Measurements from ENCODE around the gene PRODH. TPM values are rescaled to one million over a fixed set of nuclear protein-coding genes. Genes with fewer than 3 reads are reported as not detected.
"Not testable (repeated sequence)": the region's sequence is repeated elsewhere in the genome, so short reads cannot be mapped to it uniquely, and the experiment has no call there.

Gene PRODH
- total RNA-seq, 1 donor from 2014 or later = 16.1 TPM

DNA sequence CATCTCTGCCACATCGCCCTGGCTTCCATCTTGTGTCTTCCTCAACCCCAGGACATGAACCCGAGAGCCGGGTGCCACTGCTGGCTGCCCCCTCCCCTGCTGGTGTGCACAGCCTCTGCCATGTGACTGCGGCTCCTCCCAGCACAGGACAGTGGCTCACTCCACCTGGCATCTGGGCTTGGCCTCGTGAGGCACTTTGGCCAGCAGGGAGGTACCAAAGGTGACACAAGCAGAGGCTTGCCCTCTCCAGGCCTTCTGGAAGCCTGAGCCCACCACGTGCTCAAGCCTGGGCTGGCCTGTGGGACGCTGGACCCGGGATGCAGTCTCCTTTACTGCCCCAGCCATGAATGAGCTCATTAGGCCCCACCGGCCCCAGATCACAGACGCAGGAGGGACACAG is 21.5 kb downstream of the PRODH start:
- not testable (repeated sequence) for H3K27ac Mint-ChIP-seq; DNase-seq (ENCODE audit: extremely low spot score, unreplicated experiment); H3K9me3 Mint-ChIP-seq; H3K4me1 Mint-ChIP-seq (ENCODE audit: unreplicated experiment); H3K36me3 Mint-ChIP-seq; H3K27me3 Mint-ChIP-seq; H3K4me3 Mint-ChIP-seq

DNA sequence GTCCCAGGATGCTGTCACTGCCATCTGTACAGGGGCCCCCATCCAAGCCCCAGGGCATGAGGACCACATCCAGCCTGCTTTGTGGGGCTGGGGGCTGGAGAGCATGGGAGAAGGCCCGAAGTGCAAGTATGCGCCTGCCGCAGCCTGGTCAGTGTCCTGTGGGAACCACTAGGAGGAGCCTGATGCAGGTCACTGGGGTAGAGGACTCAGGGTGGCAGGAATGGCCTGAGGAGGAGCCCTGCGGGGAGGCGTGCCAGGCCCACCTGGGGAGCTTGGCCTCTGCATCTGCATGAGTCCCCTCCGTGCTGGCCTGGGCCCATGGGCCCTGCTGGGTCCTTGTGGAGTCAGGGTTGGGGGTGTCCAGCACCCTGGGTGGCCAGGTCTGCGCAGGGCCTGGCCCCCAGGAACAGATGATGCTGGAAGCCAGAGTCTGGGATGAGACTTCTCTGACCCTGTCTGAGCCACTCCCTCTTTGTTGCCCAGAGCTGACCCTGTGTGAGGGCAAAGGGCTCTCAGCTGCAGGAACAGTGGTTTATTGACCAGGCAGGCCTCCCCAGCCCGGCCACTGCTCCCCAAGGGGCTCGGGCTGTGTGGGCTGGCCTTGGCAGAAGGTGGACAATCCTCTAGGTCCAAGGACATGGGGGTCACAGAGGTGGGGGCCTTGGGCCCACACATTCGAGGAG is 23.7 kb downstream of the PRODH start:
- DNase-seq (ENCODE audit: extremely low spot score, unreplicated experiment); H3K27ac Mint-ChIP-seq; H3K4me1 Mint-ChIP-seq (ENCODE audit: unreplicated experiment); H3K9me3 Mint-ChIP-seq; H3K36me3 Mint-ChIP-seq; H3K4me3 Mint-ChIP-seq; H3K27me3 Mint-ChIP-seq: not testable (repeated sequence)

DNA sequence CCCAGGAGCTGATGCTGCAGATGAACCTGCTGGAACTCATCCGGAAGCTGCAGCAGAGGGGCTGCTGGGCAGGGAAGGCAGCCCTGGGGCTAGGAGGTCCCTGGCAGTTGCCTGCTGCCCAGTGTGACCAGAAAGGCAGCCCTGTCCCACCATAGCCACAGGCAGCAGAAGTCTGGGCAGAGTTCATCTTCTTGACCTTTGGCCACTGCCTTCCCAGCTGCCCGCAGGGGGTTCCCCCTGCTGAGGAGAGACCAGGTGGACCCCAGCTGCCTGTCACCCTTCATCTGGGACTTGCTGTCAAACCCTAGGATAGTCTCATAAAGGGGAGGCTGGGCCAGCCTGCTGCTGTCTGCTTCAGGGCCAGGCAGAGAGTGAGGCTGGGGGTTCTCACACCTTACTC is 24.6 kb downstream of the PRODH start:
- not testable (repeated sequence) for H3K4me3 Mint-ChIP-seq; H3K4me1 Mint-ChIP-seq (ENCODE audit: unreplicated experiment); H3K9me3 Mint-ChIP-seq; H3K27me3 Mint-ChIP-seq; H3K36me3 Mint-ChIP-seq; H3K27ac Mint-ChIP-seq; DNase-seq (ENCODE audit: extremely low spot score, unreplicated experiment)

DNA sequence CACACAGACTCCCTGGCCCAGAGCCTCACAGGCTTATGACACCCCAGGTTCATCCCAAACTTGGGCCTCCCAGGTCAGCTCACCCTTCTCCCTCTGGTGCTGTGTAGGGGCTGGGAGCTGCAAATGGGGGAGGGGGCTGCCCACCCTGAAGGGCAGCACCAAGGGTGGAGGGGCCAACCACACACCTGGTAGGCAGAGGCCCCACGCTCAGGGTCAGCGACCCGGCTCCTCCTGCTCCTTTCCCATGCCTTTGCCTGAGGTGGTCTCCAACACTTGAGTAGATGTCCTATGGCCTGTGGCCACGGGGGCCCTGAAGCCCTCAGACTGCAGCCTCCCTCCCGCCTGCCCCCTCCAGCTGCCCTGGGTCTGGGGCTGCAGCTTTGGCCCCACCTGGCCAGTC is 26.5 kb downstream of the PRODH start:
- Mint-ChIP-seq H3K36me3 (no peaks in the 10 kb centered on the region), H3K27ac (no peak overlapping the region), H3K9me3 (no peaks in the 10 kb centered on the region), H3K4me1 (ENCODE audit: unreplicated experiment) (no peaks in the 10 kb centered on the region), H3K27me3 (no peaks in the 10 kb centered on the region), H3K4me3 (no peak overlapping the region)
- TF ChIP-seq CTCF (conservative IDR thresholded peaks at IDR 0.05) = no peak
- no peak for DNase-seq (ENCODE audit: extremely low spot score, unreplicated experiment)

DNA sequence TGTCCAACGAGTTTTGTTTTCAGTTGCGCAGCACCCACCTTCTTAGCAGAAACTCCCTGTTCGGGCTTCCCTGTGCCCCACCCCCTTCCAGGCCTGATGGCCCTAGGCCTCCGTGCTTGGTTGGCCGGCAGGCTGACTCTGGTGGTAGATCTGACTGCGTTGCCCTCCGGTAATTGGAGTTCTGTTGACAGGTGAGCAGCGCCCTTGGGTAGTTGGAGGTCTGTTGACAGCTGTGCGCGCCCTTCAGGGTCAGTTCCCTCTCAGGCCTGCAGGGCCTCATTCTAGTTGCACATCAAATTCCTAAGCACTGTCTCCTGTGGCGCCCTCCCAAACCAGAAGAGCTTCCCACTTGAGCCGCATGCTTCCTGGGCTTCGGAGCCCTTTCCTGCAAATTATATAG is 29.2 kb downstream of the PRODH start:
- no peak for DNase-seq (ENCODE audit: extremely low spot score, unreplicated experiment)
- no peaks in the 10 kb centered on the region for H3K4me1 Mint-ChIP-seq (ENCODE audit: unreplicated experiment)
- no peaks in the 10 kb centered on the region for H3K27me3 Mint-ChIP-seq
- no peak overlapping the region for H3K27ac Mint-ChIP-seq
- no peaks in the 10 kb centered on the region for H3K9me3 Mint-ChIP-seq
- no peaks in the 10 kb centered on the region for H3K36me3 Mint-ChIP-seq
- H3K4me3 Mint-ChIP-seq = no peak overlapping the region
- TF ChIP-seq CTCF (conservative IDR thresholded peaks at IDR 0.05) = no peak

DNA sequence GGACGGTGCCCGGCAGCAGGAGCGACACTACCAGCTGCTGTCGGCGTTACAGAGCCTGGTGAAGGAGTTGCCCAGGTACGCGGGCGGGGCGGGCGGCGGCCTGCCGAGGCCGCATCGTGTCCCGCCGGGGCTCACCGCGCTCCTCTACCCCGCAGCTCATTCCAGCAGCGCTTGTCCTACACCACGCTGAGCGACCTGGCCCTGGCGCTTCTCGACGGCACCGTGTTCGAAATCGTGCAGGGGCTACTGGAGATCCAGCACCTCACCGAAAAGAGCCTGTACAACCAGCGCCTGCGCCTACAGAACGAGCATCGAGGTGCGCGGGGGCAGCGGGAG is 29.7 kb downstream of the PRODH start:
- H3K27me3 Mint-ChIP-seq; H3K27ac Mint-ChIP-seq; H3K9me3 Mint-ChIP-seq; DNase-seq (ENCODE audit: extremely low spot score, unreplicated experiment); H3K36me3 Mint-ChIP-seq; H3K4me3 Mint-ChIP-seq; H3K4me1 Mint-ChIP-seq (ENCODE audit: unreplicated experiment): not testable (repeated sequence)

DNA sequence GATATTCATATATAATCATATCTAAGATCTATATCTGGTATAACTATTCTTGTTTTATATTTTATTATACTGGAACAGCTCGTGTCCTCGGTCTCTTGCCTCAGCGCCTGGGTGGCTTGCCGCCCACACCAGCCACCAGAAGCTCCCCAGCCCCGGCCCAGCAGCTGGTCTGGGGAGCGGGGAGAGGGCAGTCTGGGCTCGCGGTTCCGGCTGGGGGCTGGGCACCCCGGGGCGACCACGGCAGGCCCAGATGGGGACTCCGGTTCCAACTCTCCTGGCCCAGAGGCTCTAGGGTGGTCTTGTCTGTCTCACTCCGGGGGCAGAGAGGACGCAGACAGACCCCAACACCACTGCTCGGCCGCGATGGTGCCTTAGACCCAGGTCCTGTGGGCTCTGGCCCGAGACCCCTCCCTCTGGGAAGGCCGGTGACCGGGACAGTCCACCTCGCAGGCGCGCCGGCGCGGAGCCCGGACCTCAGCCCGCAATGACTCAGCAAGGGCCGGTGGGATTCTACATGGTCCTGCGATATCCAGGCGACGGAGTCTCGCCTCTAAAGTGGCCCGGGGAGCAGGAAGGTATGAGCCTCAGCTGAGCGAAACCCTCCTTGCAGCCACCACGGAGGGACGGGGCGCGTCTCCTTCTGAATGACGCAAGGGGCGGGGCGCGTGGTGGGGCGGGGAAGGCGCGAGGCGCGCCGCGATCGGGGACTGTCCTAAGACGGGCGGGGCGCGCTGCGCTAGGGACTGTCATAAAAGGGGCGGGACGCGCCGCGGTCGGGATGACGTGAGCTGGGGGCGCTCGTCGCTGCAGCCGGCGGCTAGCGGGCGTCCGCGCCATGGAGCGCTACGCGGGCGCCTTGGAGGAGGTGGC is 30.3 kb downstream of the PRODH start, which contains the start of gene DGCR6:
TSS of gene DGCR6 (plus strand) at position 781 of the 870 bp plus-strand sequence. CDS start at position 836, 55 bp downstream.
- Mint-ChIP-seq H3K4me3 (no peak within 1 kb of the TSS), H3K9me3 (no peaks in the 10 kb centered on the region), H3K36me3 (no peaks in the 10 kb centered on the region), H3K27me3 (no peaks in the 10 kb centered on the region), H3K4me1 (ENCODE audit: unreplicated experiment) (no peaks in the 10 kb centered on the region), H3K27ac (no peak within 1 kb of the TSS)
- DNase-seq (ENCODE audit: extremely low spot score, unreplicated experiment) = no peak
- TF ChIP-seq CTCF (conservative IDR thresholded peaks at IDR 0.05) = no peak

GRCh38 chr22:18896037-18896657 is 39.9 kb downstream of the PRODH start:
- not testable (repeated sequence) for H3K4me3 Mint-ChIP-seq; H3K9me3 Mint-ChIP-seq; DNase-seq (ENCODE audit: extremely low spot score, unreplicated experiment); H3K27ac Mint-ChIP-seq; H3K4me1 Mint-ChIP-seq (ENCODE audit: unreplicated experiment); H3K27me3 Mint-ChIP-seq; H3K36me3 Mint-ChIP-seq

GRCh38 chr22:18893775-18894174 is 42.3 kb downstream of the PRODH start:
- not testable (repeated sequence) for H3K4me3 Mint-ChIP-seq; H3K9me3 Mint-ChIP-seq; H3K27me3 Mint-ChIP-seq; H3K27ac Mint-ChIP-seq; H3K4me1 Mint-ChIP-seq (ENCODE audit: unreplicated experiment); DNase-seq (ENCODE audit: extremely low spot score, unreplicated experiment); H3K36me3 Mint-ChIP-seq

DNA sequence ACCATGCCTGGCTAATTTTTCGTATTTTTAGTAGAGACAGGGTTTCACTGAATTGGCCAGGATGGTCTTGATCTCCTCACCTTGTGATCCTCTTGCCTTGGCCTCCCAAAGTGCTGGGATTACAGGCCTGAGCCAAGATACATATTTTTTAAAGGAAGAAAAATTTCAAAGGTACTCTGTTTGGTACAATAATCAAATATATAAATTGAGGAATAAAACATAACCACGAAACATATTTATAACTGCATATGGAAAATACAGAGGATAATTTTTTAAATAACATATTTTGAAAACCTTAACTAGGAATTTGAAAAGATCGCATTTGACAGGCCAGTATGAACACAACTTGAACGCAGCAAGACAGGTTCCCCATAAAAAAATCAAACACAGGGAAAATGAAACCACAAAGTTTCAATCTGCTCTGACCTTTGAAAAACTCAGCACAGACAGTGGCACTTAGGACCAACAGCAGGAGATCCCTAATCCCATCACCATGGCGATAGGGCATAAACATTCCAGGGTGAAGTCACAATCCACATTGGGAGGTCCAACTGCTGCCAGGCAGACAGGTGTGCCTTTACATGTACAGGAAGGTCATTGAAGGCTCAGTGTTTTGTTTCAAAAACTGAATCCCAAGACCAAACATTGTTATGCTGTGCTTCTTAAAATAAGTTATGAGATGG is 45.4 kb downstream of the PRODH start:
- DNase-seq (ENCODE audit: extremely low spot score, unreplicated experiment); H3K27ac Mint-ChIP-seq; H3K9me3 Mint-ChIP-seq; H3K4me3 Mint-ChIP-seq; H3K27me3 Mint-ChIP-seq; H3K36me3 Mint-ChIP-seq; H3K4me1 Mint-ChIP-seq (ENCODE audit: unreplicated experiment): not testable (repeated sequence)
